CD8-positive, alpha-beta memory T cell (primary cell): Measurements from ENCODE around the gene STAB2. TPM values are rescaled to one million over a fixed set of nuclear protein-coding genes. Genes with fewer than 3 reads are reported as not detected.

Source experiments
- CTCF ChIA-PET: fragments of 350-600 bp; sonication (Branson Sonifier 250); formaldehyde crosslinking; loops from one replicate; lab custom pipeline; 2021; ENCODE audit warnings: antibody characterized with exemption; lab: Charles Lee
- POLR2A ChIA-PET: fragments of 350-600 bp; sonication (Branson Sonifier 250); formaldehyde crosslinking; loops from one replicate; lab custom pipeline; 2021; ENCODE audit warnings: antibody characterized with exemption; lab: Charles Lee
- DNase-seq, 5 donors: peaks; one replicate each; pipeline versions ENCODE4 v3.0.0 to v3.0.0-alpha.2; 2020 to 2022; ENCODE audit warnings: mixed read lengths in 1 of 5
- H3K27ac ChIP-seq: one replicate; pipeline ENCODE4 v1.7.0; 2013; ENCODE audit warnings: low read depth, mild to moderate bottlenecking, low read length, moderate library complexity
- H3K27me3 ChIP-seq: 2 replicates; pipeline ENCODE4 v1.7.0; 2013; ENCODE audit warnings: low read length, mild to moderate bottlenecking; ENCODE audit not compliant: insufficient read depth, poor library complexity, severe bottlenecking
- H3K36me3 ChIP-seq: 2 replicates; pipeline ENCODE4 v1.7.0; 2013; ENCODE audit warnings: mild to moderate bottlenecking, low read length, moderate library complexity; ENCODE audit not compliant: insufficient read depth
- H3K4me1 ChIP-seq: 2 replicates; pipeline ENCODE4 v1.7.0; 2013; ENCODE audit warnings: mild to moderate bottlenecking, low read length, moderate library complexity; ENCODE audit not compliant: insufficient read depth
- H3K4me3 ChIP-seq: 2 replicates; pipeline ENCODE4 v1.7.0; 2013; ENCODE audit warnings: mild to moderate bottlenecking, low read length
- H3K9me3 ChIP-seq: 2 replicates; pipeline ENCODE4 v1.7.0; 2013; ENCODE audit warnings: mild to moderate bottlenecking, low read length
- H3K27ac Mint-ChIP-seq, 8 donors: one replicate each; pipeline ENCODE4 v1.8.0; 2020 to 2021; ENCODE audit warnings: mixed read lengths in 8 of 8, mild to moderate bottlenecking in 6 of 8, inconsistent platforms in 3 of 8, moderate library complexity in 3 of 8
- H3K27me3 Mint-ChIP-seq, 2 donors: one replicate each; pipeline ENCODE4 v1.8.0; 2020 to 2021; ENCODE audit warnings: mixed read lengths in 2 of 2, mild to moderate bottlenecking in 1 of 2, moderate library complexity in 1 of 2
- H3K36me3 Mint-ChIP-seq, 3 donors: one replicate each; pipeline ENCODE4 v1.8.0; 2020 to 2021; ENCODE audit warnings: mixed read lengths in 3 of 3, inconsistent platforms in 1 of 3, mild to moderate bottlenecking in 1 of 3
- H3K4me1 Mint-ChIP-seq, 3 donors: one replicate each; pipeline ENCODE4 v1.8.0; 2020 to 2021; ENCODE audit warnings: mixed read lengths in 3 of 3, inconsistent platforms in 1 of 3, mild to moderate bottlenecking in 1 of 3
- H3K4me3 Mint-ChIP-seq, 7 donors: one replicate each; pipeline ENCODE4 v1.8.0; 2020 to 2021; ENCODE audit warnings: mixed read lengths in 7 of 7, mild to moderate bottlenecking in 6 of 7, moderate library complexity in 4 of 7, inconsistent platforms in 2 of 7
- H3K9me3 Mint-ChIP-seq, 5 donors: one replicate each; pipeline ENCODE4 v1.8.0; 2020 to 2022; ENCODE audit warnings: mixed read lengths in 5 of 5, mild to moderate bottlenecking in 3 of 5, moderate library complexity in 2 of 5, inconsistent platforms in 1 of 5
- polyA plus RNA-seq: library from polyadenylated mRNA; unstranded; fragments of 300-500 nt; fragmentation: Illumina TruSeq; gene quantifications from one replicate; pipeline ENCODE4 v1.2.3, GENCODE V29; 2021
- total RNA-seq, 2 experiments: library from RNA; stranded (reverse); gene quantifications; one replicate each; pipeline ENCODE4 v1.2.3, GENCODE V29; 2021

The STAB2 gene
- total and polyA plus RNA-seq, 3 experiments from 2014 or later = not detected

- Histone ChIP-seq H3K4me1 (no peaks in the 10 kb centered on the region), H3K9me3 (no peaks in the 10 kb centered on the region), H3K36me3 (no peaks in the 10 kb centered on the region), H3K27me3 (no peaks in the 10 kb centered on the region), H3K4me3 (no peak overlapping the region), H3K27ac (no peak overlapping the region)
- H3K4me1 Mint-ChIP-seq = no peaks in the 10 kb centered on the region
- peaks cover 0 to 2% (median 0%) of the 10 kb centered on the region in 5 donors for H3K9me3 Mint-ChIP-seq
- H3K4me3 Mint-ChIP-seq = no peak overlapping the region
- no peak for DNase-seq
- ChIA-PET POLR2A (no interaction called here), CTCF (no interaction called here)
- peaks cover 3 to 10% of the 10 kb centered on the region in 2 donors for H3K27me3 Mint-ChIP-seq
- no peaks in the 10 kb centered on the region for H3K36me3 Mint-ChIP-seq
- H3K27ac Mint-ChIP-seq = no peak overlapping the region
Observed at GRCh38 chr12:103728323-103728722, 141.2 kb downstream of the STAB2 start.

- H3K9me3 Mint-ChIP-seq = peaks cover 0 to 2% (median 0%) of the 10 kb centered on the region in 5 donors
- H3K4me3 Mint-ChIP-seq = no peak overlapping the region
- DNase-seq = no peak
- Histone ChIP-seq H3K36me3 (no peaks in the 10 kb centered on the region), H3K4me1 (no peaks in the 10 kb centered on the region), H3K27ac (no peak overlapping the region), H3K9me3 (no peaks in the 10 kb centered on the region), H3K4me3 (no peak overlapping the region), H3K27me3 (no peaks in the 10 kb centered on the region)
- no peak overlapping the region for H3K27ac Mint-ChIP-seq
- POLR2A ChIA-PET = no interaction called here
- H3K36me3 Mint-ChIP-seq = no peaks in the 10 kb centered on the region
- H3K4me1 Mint-ChIP-seq = no peaks in the 10 kb centered on the region
- CTCF ChIA-PET = no interaction called here
- peaks cover 3 to 10% of the 10 kb centered on the region in 2 donors for H3K27me3 Mint-ChIP-seq
Observed at GRCh38 chr12:103729499-103729898, 142.4 kb downstream of the STAB2 start.

- H3K4me1 ChIP-seq = no peaks in the 10 kb centered on the region
- DNase-seq = no peak
- Mint-ChIP-seq H3K36me3 (no peaks in the 10 kb centered on the region), H3K4me1 (no peaks in the 10 kb centered on the region), H3K4me3 (no peak overlapping the region), H3K27me3 (peaks cover 6 to 10% of the 10 kb centered on the region in 2 donors), H3K27ac (no peak overlapping the region), H3K9me3 (peaks cover 0 to 2% (median 0%) of the 10 kb centered on the region in 5 donors)
- no peaks in the 10 kb centered on the region for H3K9me3 ChIP-seq
- no peaks in the 10 kb centered on the region for H3K27me3 ChIP-seq
- ChIA-PET CTCF (no interaction called here), POLR2A (no interaction called here)
- no peak overlapping the region for H3K27ac ChIP-seq
- no peak overlapping the region for H3K4me3 ChIP-seq
- H3K36me3 ChIP-seq = no peaks in the 10 kb centered on the region
Observed at GRCh38 chr12:103731539-103731938, 144.5 kb downstream of the STAB2 start.

- ChIA-PET POLR2A (no interaction called here), CTCF (no interaction called here)
- Histone ChIP-seq H3K9me3 (no peaks in the 10 kb centered on the region), H3K4me1 (no peaks in the 10 kb centered on the region), H3K4me3 (no peak overlapping the region), H3K27ac (no peak overlapping the region), H3K27me3 (no peaks in the 10 kb centered on the region), H3K36me3 (no peaks in the 10 kb centered on the region)
- no peaks in the 10 kb centered on the region for H3K4me1 Mint-ChIP-seq
- no peak overlapping the region for H3K4me3 Mint-ChIP-seq
- no peak for DNase-seq
- H3K27me3 Mint-ChIP-seq = peaks cover 5 to 10% of the 10 kb centered on the region in 2 donors
- H3K36me3 Mint-ChIP-seq = no peaks in the 10 kb centered on the region
- H3K9me3 Mint-ChIP-seq = peaks cover 0 to 2% (median 0%) of the 10 kb centered on the region in 5 donors
- no peak overlapping the region for H3K27ac Mint-ChIP-seq
Observed at GRCh38 chr12:103734863-103735262, 147.8 kb downstream of the STAB2 start.

- no peaks in the 10 kb centered on the region for H3K4me1 ChIP-seq
- H3K4me1 Mint-ChIP-seq = no peaks in the 10 kb centered on the region
- peaks cover 5 to 10% of the 10 kb centered on the region in 2 donors for H3K27me3 Mint-ChIP-seq
- ChIA-PET CTCF (no interaction called here), POLR2A (no interaction called here)
- H3K27ac ChIP-seq = no peak overlapping the region
- H3K4me3 Mint-ChIP-seq = no peak overlapping the region
- DNase-seq = no peak
- no peaks in the 10 kb centered on the region for H3K27me3 ChIP-seq
- peaks cover 0 to 2% (median 0%) of the 10 kb centered on the region in 5 donors for H3K9me3 Mint-ChIP-seq
- no peaks in the 10 kb centered on the region for H3K36me3 Mint-ChIP-seq
- H3K36me3 ChIP-seq = no peaks in the 10 kb centered on the region
- H3K4me3 ChIP-seq = no peak overlapping the region
- H3K27ac Mint-ChIP-seq = no peak overlapping the region
- no peaks in the 10 kb centered on the region for H3K9me3 ChIP-seq
Observed at GRCh38 chr12:103735291-103735690, 148.2 kb downstream of the STAB2 start.

- POLR2A ChIA-PET = no interaction called here
- Histone ChIP-seq H3K9me3 (no peaks in the 10 kb centered on the region), H3K4me3 (no peak overlapping the region), H3K36me3 (no peaks in the 10 kb centered on the region), H3K4me1 (no peaks in the 10 kb centered on the region), H3K27me3 (no peaks in the 10 kb centered on the region), H3K27ac (no peak overlapping the region)
- Mint-ChIP-seq H3K4me1 (no peaks in the 10 kb centered on the region), H3K4me3 (no peak overlapping the region), H3K9me3 (peaks cover 0 to 1% (median 0%) of the 10 kb centered on the region in 5 donors), H3K27me3 (peaks cover 10 to 11% of the 10 kb centered on the region in 2 donors), H3K36me3 (no peaks in the 10 kb centered on the region), H3K27ac (no peak overlapping the region)
- CTCF ChIA-PET = no interaction called here
- no peak for DNase-seq
Observed at GRCh38 chr12:103736572-103736971, 149.5 kb downstream of the STAB2 start.

- ChIA-PET POLR2A (no interaction called here), CTCF (no interaction called here)
- Histone ChIP-seq H3K4me1 (no peaks in the 10 kb centered on the region), H3K36me3 (no peaks in the 10 kb centered on the region), H3K4me3 (no peak overlapping the region), H3K27ac (no peak overlapping the region), H3K27me3 (no peaks in the 10 kb centered on the region), H3K9me3 (no peaks in the 10 kb centered on the region)
- Mint-ChIP-seq H3K4me3 (no peak overlapping the region), H3K27ac (no peak overlapping the region), H3K27me3 (peaks cover 12 to 17% of the 10 kb centered on the region in 2 donors), H3K36me3 (no peaks in the 10 kb centered on the region), H3K4me1 (no peaks in the 10 kb centered on the region), H3K9me3 (no peaks in the 10 kb centered on the region)
- no peak for DNase-seq
Observed at GRCh38 chr12:103737881-103738280, 150.8 kb downstream of the STAB2 start.

DNA sequence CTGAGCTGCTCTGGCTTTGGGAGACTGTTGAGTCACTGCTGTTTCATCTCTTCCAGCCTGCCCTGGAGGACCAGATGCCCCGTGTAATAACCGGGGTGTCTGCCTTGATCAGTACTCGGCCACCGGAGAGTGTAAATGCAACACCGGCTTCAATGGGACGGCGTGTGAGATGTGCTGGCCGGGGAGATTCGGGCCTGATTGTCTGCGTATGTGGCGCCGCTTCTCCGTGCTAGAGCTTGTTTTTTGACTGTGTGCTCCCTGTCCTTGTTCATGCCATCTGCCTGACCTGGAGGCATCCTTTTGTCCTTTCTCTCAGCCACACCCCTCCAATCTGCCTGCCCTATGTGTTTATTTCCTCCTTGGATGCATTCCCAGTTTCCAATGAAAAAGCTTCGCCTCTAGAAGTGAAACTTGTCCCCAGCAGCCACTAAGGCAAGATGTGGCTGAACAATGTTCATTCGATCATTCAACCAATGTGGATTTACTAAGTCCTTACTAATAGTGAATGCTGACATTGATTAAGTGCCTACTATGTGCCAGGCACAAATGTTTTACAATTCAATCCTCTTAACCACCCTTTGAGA is 155.4 kb downstream of the STAB2 start:
- DNase-seq = no peak
- Mint-ChIP-seq H3K4me3 (no peak overlapping the region), H3K36me3 (no peaks in the 10 kb centered on the region), H3K27me3 (peaks cover 11 to 22% of the 10 kb centered on the region in 2 donors), H3K9me3 (no peaks in the 10 kb centered on the region), H3K27ac (peak overlapping the region in 1 of 8 donors; percentile 55), H3K4me1 (no peaks in the 10 kb centered on the region)
- no peaks in the 10 kb centered on the region for H3K9me3 ChIP-seq
- no peak overlapping the region for H3K27ac ChIP-seq
- H3K36me3 ChIP-seq = no peaks in the 10 kb centered on the region
- no peak overlapping the region for H3K4me3 ChIP-seq
- CTCF ChIA-PET = interaction anchor here (1.4 kb wide), 1 partner anchor 9 kb away, joined by 3 read pairs; no protein-coding TSS in a partner anchor
- H3K4me1 ChIP-seq = no peaks in the 10 kb centered on the region
- POLR2A ChIA-PET = no interaction called here
- H3K27me3 ChIP-seq = no peaks in the 10 kb centered on the region
